ENCODE results near the gene INPP5D. TPM values are rescaled to one million over a fixed set of nuclear protein-coding genes. Genes with fewer than 3 reads are reported as not detected.

Gene INPP5D
- total and polyA plus RNA-seq, 12 donors, result 3.4 to 29.4 (median 14.3) TPM

GRCh38 chr2:233026198-233026813 lies 33.8 kb upstream of the INPP5D start:
- no peaks in the 10 kb centered on the region for H3K4me1 ChIP-seq (replicated peaks in 1 of 2)
- H3K9me3 ChIP-seq (replicated peaks in 1 of 3), result no peaks in the 10 kb centered on the region
- DNase-seq, result no peak
- WGBS, 4 donors, result 88 to 95% (median 91%) methylated on average over 4 of the region's 4 CpGs
- no peaks in the 10 kb centered on the region for H3K36me3 ChIP-seq (replicated peaks in 1 of 2)
- no peak overlapping the region for H3K4me3 ChIP-seq
- TF ChIP-seq POLR2A (IDR thresholded peaks at IDR 0.05), result no peak
- TF ChIP-seq CTCF (IDR thresholded peaks at IDR 0.05), result no peak
- H3K27ac ChIP-seq, result no peak overlapping the region
- H3K27me3 ChIP-seq, result no peaks in the 10 kb centered on the region
- intact Hi-C loops (cut with DNase I), result loop anchor here (5.0 to 10.0 kb wide), 2 partner anchors 44 to 172 kb away; no protein-coding TSS in a partner anchor

- no peaks in the 10 kb centered on the region for H3K4me1 ChIP-seq (replicated peaks in 1 of 2)
- TF ChIP-seq POLR2A (IDR thresholded peaks at IDR 0.05), result no peak
- no peak for TF ChIP-seq CTCF (IDR thresholded peaks at IDR 0.05)
- H3K27ac ChIP-seq, result no peak overlapping the region
- DNase-seq, result no peak
- no peaks in the 10 kb centered on the region for H3K36me3 ChIP-seq (replicated peaks in 1 of 2)
- intact Hi-C loops (cut with DNase I), result loop anchor here (5.0 to 10.0 kb wide), 2 partner anchors 47 to 175 kb away; no protein-coding TSS in a partner anchor
- H3K4me3 ChIP-seq, result no peak overlapping the region
- WGBS, 4 donors, result 87 to 92% (median 90%) methylated on average over 8 to 9 of the region's 9 CpGs
- no peaks in the 10 kb centered on the region for H3K9me3 ChIP-seq (replicated peaks in 1 of 3)
- no peaks in the 10 kb centered on the region for H3K27me3 ChIP-seq
Measured at GRCh38 chr2:233029321-233029720, 30.8 kb upstream of the INPP5D start.

GRCh38 chr2:233031556-233032500 lies 28.3 kb upstream of the INPP5D start:
- no peaks in the 10 kb centered on the region for H3K4me1 ChIP-seq (replicated peaks in 1 of 2)
- no peak overlapping the region for H3K27ac ChIP-seq
- TF ChIP-seq POLR2A (IDR thresholded peaks at IDR 0.05) (no peak), CTCF (IDR thresholded peaks at IDR 0.05) (no peak)
- H3K36me3 ChIP-seq (replicated peaks in 1 of 2), result no peaks in the 10 kb centered on the region
- H3K27me3 ChIP-seq, result no peaks in the 10 kb centered on the region
- intact Hi-C loops (cut with DNase I), result loop anchor here in 1 of 2 donors (5.0 kb wide), 1 partner anchor 175 kb away; no protein-coding TSS in a partner anchor
- no peak for DNase-seq
- H3K9me3 ChIP-seq (replicated peaks in 1 of 3), result no peaks in the 10 kb centered on the region
- no peak overlapping the region for H3K4me3 ChIP-seq
- 82 to 90% (median 83%) methylated on average over 27 of the region's 27 CpGs for WGBS, 4 donors
